ENCODE measurements around the gene LILRB2.
"Not testable (repeated sequence)": the region's sequence is repeated elsewhere in the genome, so short reads cannot be mapped to it uniquely, and the experiment has no call there.

LILRB2 gene

GRCh38 chr19:54302257-54302656 lies 21.3 kb upstream of the LILRB2 start:
- DNase-seq: no peak

- no peak for DNase-seq
Measured at GRCh38 chr19:54299515-54299914, 18.6 kb upstream of the LILRB2 start.

- DNase-seq: no peak
Measured at GRCh38 chr19:54299126-54299498, 18.2 kb upstream of the LILRB2 start.

- DNase-seq: no peak
Measured at GRCh38 chr19:54298357-54299125, 17.6 kb upstream of the LILRB2 start.

- no peak for DNase-seq
Measured at GRCh38 chr19:54297759-54298305, 16.9 kb upstream of the LILRB2 start.

- no peak for DNase-seq
Measured at GRCh38 chr19:54294539-54294938, 13.6 kb upstream of the LILRB2 start.

- DNase-seq: not testable (repeated sequence)
Measured at GRCh38 chr19:54289160-54289559, 8.2 kb upstream of the LILRB2 start.

GRCh38 chr19:54287456-54287855 lies 6.5 kb upstream of the LILRB2 start:
- DNase-seq: no peak

GRCh38 chr19:54286283-54286682 lies 5.4 kb upstream of the LILRB2 start:
- not testable (repeated sequence) for DNase-seq

- DNase-seq: not testable (repeated sequence)
Measured at GRCh38 chr19:54285427-54286056, 4.6 kb upstream of the LILRB2 start.

GRCh38 chr19:54282686-54283470 lies 2.0 kb upstream of the LILRB2 start:
- DNase-seq: no peak

GRCh38 chr19:54281729-54282075 lies 792 bp upstream of the LILRB2 start:
- DNase-seq: not testable (repeated sequence)

- not testable (repeated sequence) for DNase-seq
Measured at GRCh38 chr19:54280441-54280840, 469 bp downstream of the LILRB2 start.

GRCh38 chr19:54280025-54280424 lies 885 bp downstream of the LILRB2 start:
- not testable (repeated sequence) for DNase-seq

- DNase-seq: no peak
Measured at GRCh38 chr19:54279406-54279962, 1.4 kb downstream of the LILRB2 start.

GRCh38 chr19:54278571-54279195 lies 2.2 kb downstream of the LILRB2 start:
- DNase-seq: not testable (repeated sequence)

- not testable (repeated sequence) for DNase-seq
Measured at GRCh38 chr19:54278056-54278455, 2.9 kb downstream of the LILRB2 start.

- DNase-seq: not testable (repeated sequence)
Measured at GRCh38 chr19:54277111-54277615, 3.7 kb downstream of the LILRB2 start.

- DNase-seq: no peak
Measured at GRCh38 chr19:54275951-54276350, 5.0 kb downstream of the LILRB2 start.

- not testable (repeated sequence) for DNase-seq
Measured at GRCh38 chr19:54274516-54274915, 6.4 kb downstream of the LILRB2 start.

- DNase-seq: no peak
Measured at GRCh38 chr19:54273821-54274220, 7.1 kb downstream of the LILRB2 start.

- DNase-seq: not testable (repeated sequence)
Measured at GRCh38 chr19:54272181-54272580, 8.7 kb downstream of the LILRB2 start.
